GM12878 (cell line): ENCODE measurements around the gene TMEM45B. TPM values are rescaled to one million over a fixed set of nuclear protein-coding genes. Genes with fewer than 3 reads are reported as not detected.

ENCODE experiments used
- ATAC-seq: fragments of 200-7000 bp; cut with Tn5 transposase; 3 replicates; pipeline ENCODE4 v1.9.1; 2020; ENCODE audit warnings: mild to moderate bottlenecking, moderate library complexity
- BruUV-seq: library from RNA; stranded (reverse); fragments of 400-500 nt; replicated peaks from 2 replicates; lab custom pipeline; 2021; lab: Mats Ljungman, UMichigan
- CTCF ChIA-PET: fragments of 300-600 bp; sonication (Branson Sonifier 250); formaldehyde crosslinking; extraction: SDS; loops from one replicate; lab custom pipeline; 2021; ENCODE audit warnings: inconsistent platforms; lab: Yijun Ruan, JAX
- POLR2A ChIA-PET: fragments of 350-600 bp; formaldehyde crosslinking; extraction: SDS; loops from one replicate; lab custom pipeline; 2021; ENCODE audit warnings: inconsistent platforms; lab: Charles Lee
- RAD21 ChIA-PET: fragments of 300-600 bp; sonication (Branson Sonifier 250); formaldehyde crosslinking; loops from one replicate; lab custom pipeline; 2023; ENCODE audit warnings: antibody characterized with exemption; ENCODE audit not compliant: unreplicated experiment; lab: Charles Lee
- SMC1A ChIA-PET: fragments of 300-600 bp; sonication (Branson Sonifier 250); formaldehyde crosslinking; loops from one replicate; lab custom pipeline; 2023; ENCODE audit not compliant: unreplicated experiment, uncharacterized antibody; lab: Charles Lee
- DNase-seq: peaks from one replicate; pipeline ENCODE4 v3.0.0-alpha.2; 2011; ENCODE audit warnings: low read depth, low spot score
- FAIRE-seq: peaks from 3 replicates; lab custom pipeline; 2011; peaks lifted over from hg19 to GRCh38; lab: Jason Lieb, UNC
- H2AFZ ChIP-seq: 2 replicates; pipeline ENCODE4 v1.6.0; 2011; ENCODE audit warnings: low read depth, low read length, control low read depth; ENCODE audit not compliant: control insufficient read depth
- H3K27ac ChIP-seq: 2 replicates; pipeline ENCODE4 v1.5.1; 2011; ENCODE audit warnings: control low read depth; ENCODE audit not compliant: control insufficient read depth, insufficient read depth
- H3K27me3 ChIP-seq, 2 experiments: replicated peaks in 1 of 2; 2 replicates each; pipeline versions ENCODE4 v1.6.0 to v1.6.1; 2011; ENCODE audit warnings: low read length in 1 of 2; ENCODE audit not compliant: control insufficient read depth in 2 of 2, insufficient read depth in 2 of 2
- H3K36me3 ChIP-seq, 2 experiments: 2 replicates each; pipeline ENCODE4 v1.5.1; 2011; ENCODE audit warnings: low read length in 1 of 2; ENCODE audit not compliant: control insufficient read depth in 2 of 2, insufficient read depth in 2 of 2
- H3K4me1 ChIP-seq: 2 replicates; pipeline ENCODE4 v1.6.1; 2011; ENCODE audit warnings: mild to moderate bottlenecking, low read length, moderate library complexity, mixed read lengths; ENCODE audit not compliant: control insufficient read depth, insufficient read depth
- H3K4me2 ChIP-seq: 2 replicates; pipeline ENCODE4 v1.6.0; 2011; ENCODE audit warnings: control low read depth; ENCODE audit not compliant: control insufficient read depth, insufficient read depth
- H3K4me3 ChIP-seq: fragments of 200-600 bp; sonication (generic); 2 replicates; pipeline ENCODE4 v1.5.1; 2016
- H3K79me2 ChIP-seq: 2 replicates; pipeline ENCODE4 v1.6.0; 2011; ENCODE audit warnings: low read length; ENCODE audit not compliant: control insufficient read depth, insufficient read depth
- H3K9ac ChIP-seq: 2 replicates; pipeline ENCODE4 v1.8.0; 2011; ENCODE audit warnings: low read length, control low read depth, mixed read lengths; ENCODE audit not compliant: control insufficient read depth, insufficient read depth
- H3K9me3 ChIP-seq: replicated peaks from 3 replicates; pipeline ENCODE4 v1.5.1; 2011; ENCODE audit warnings: mild to moderate bottlenecking, low read length; ENCODE audit not compliant: control insufficient read depth, insufficient read depth
- H4K20me1 ChIP-seq: 2 replicates; pipeline ENCODE4 v1.6.0; 2011; ENCODE audit not compliant: control insufficient read depth, insufficient read depth
- CHD1 ChIP-seq: IDR thresholded peaks from 2 replicates; pipeline ENCODE4 v1.6.1; 2012; ENCODE audit warnings: low read depth, low read length, improper control_type of control experiment
- CHD4 ChIP-seq: fragments of 200-600 bp; sonication (generic); IDR thresholded peaks from 2 replicates; pipeline ENCODE4 v1.6.1; 2016; ENCODE audit warnings: mild to moderate bottlenecking
- EGR1 ChIP-seq, 2 experiments: IDR thresholded peaks; 1 replicate in 1 of 2; 2 replicates in 1 of 2; pipeline ENCODE4 v1.6.1; 2011 to 2012; ENCODE audit warnings: low read depth in 2 of 2, low read length in 2 of 2, borderline replicate concordance in 1 of 2, mild to moderate bottlenecking in 1 of 2, moderate library complexity in 1 of 2
- GATAD2B ChIP-seq: fragments of 450-650 bp; conservative IDR thresholded peaks from 2 replicates; pipeline ENCODE4 v1.6.1; 2017; ENCODE audit warnings: low read depth, mild to moderate bottlenecking, moderate library complexity
- RAD21 ChIP-seq: IDR thresholded peaks from 2 replicates; pipeline ENCODE4 v1.6.1; 2011; ENCODE audit warnings: mild to moderate bottlenecking, low read depth, low read length, moderate library complexity; ENCODE audit not compliant: insufficient read depth
- USF1 ChIP-seq: IDR thresholded peaks from 2 replicates; pipeline ENCODE4 v1.6.1; 2011; ENCODE audit warnings: borderline replicate concordance, low read depth, mild to moderate bottlenecking, moderate library complexity, mixed read lengths, low read length; ENCODE audit not compliant: insufficient read depth; ENCODE audit errors: extremely low read length
- ZBTB33 ChIP-seq: fragments of 450-650 bp; IDR thresholded peaks from 2 replicates; pipeline ENCODE4 v1.6.1; 2017; ENCODE audit warnings: mild to moderate bottlenecking
- ZZZ3 ChIP-seq: IDR thresholded peaks from 2 replicates; pipeline ENCODE4 v1.6.1; 2011; ENCODE audit warnings: low read depth; ENCODE audit not compliant: control insufficient read depth, insufficient read length
- WGBS: methylation state at CpG from one replicate; pipeline ENCODE4 v1.1.6; 2016; ENCODE audit warnings: low lambda C conversion rate; ENCODE audit not compliant: insufficient replicate concordance, insufficient coverage; ENCODE audit errors: missing lambda C conversion rate; 5-methylcytosine and 5-hydroxymethylcytosine counted together
- in situ Hi-C: fragments of 300-500 bp; cut with MboI; formaldehyde crosslinking; loops from 9 replicates; pipeline ENCODE4 v1.14.3; 2018; ENCODE audit warnings: mixed read lengths
- intact Hi-C: fragments of 100-400 bp; cut with micrococcal nuclease; formaldehyde crosslinking; loops from one replicate; pipeline ENCODE4 v1.14.2; 2022; ENCODE audit not compliant: unreplicated experiment
- polyA plus RNA-seq, 11 experiments: library from polyadenylated mRNA; depleted of rRNA in 4 of 11; unstranded in 6 of 11; stranded (reverse) in 5 of 11; fragments of >200 nt; fragmentation: Nextera tagmentation in 4 of 11; fragmentation: Illumina TruSeq in 1 of 11; extraction: Ambion mirVana in 4 of 11; extraction: Trizol in 1 of 11; gene quantifications; 1 replicate in 1 of 11; 2 replicates in 10 of 11; pipeline versions ENCODE4 v1.2.1 to v1.2.3, GENCODE V29; 2011 to 2016; ENCODE audit warnings: inconsistent platforms in 2 of 11, missing spikeins in 2 of 11, low read depth in 1 of 11
- total RNA-seq, 4 experiments: library from RNA; depleted of rRNA in 3 of 4; stranded (reverse); fragments of >200 nt in 3 of 4; fragmentation: Illumina TruSeq in 1 of 4; extraction: Trizol in 1 of 4; gene quantifications; 2 replicates each; pipeline versions ENCODE4 v1.2.1 to v1.2.3, GENCODE V29; 2013 to 2021

The TMEM45B gene
- total and polyA plus RNA-seq, 10 of the 15 experiments (the other 5 are each of a cell fraction or from before 2014, with no cell fraction given) = 0.05 to 0.13 TPM; not detected in 8

- 100% methylated on average over 5 of the region's 5 CpGs for WGBS
- in situ Hi-C loops (no loop called here), intact Hi-C loops (no loop called here)
- DNase-seq (no peak), FAIRE-seq (no peak), ATAC-seq (no peak)
- no TSS peak for BruUV-seq
- Histone ChIP-seq H3K27ac (no peak overlapping the region), H3K36me3 (peaks cover 11 to 20% of the 10 kb centered on the region in 2 experiments), H3K4me2 (no peak overlapping the region), H2AFZ (no peak overlapping the region), H3K9me3 (no peaks in the 10 kb centered on the region), H3K4me1 (no peaks in the 10 kb centered on the region), H3K27me3 (no peaks in the 10 kb centered on the region), H3K79me2 (no peaks in the 10 kb centered on the region), H3K4me3 (no peak overlapping the region), H3K9ac (no peak overlapping the region), H4K20me1 (no peaks in the 10 kb centered on the region)
- POLR2A ChIA-PET = no interaction called here
- CTCF ChIA-PET = interaction anchor here (1.4 kb wide), 1 partner anchor 17 kb away, joined by 5 read pairs; no protein-coding TSS in a partner anchor
- RAD21 ChIA-PET = no interaction called here
- TF ChIP-seq ZBTB33 (no peak), EGR1 (IDR thresholded peaks at IDR 0.05; ENCODE audit: borderline replicate concordance in 1 of 2, low read depth in 2 of 2, low read length in 2 of 2) (no peak), GATAD2B (no peak), RAD21 (no peak), CHD1 (no peak)
- SMC1A ChIA-PET = interaction anchor here (1.1 kb wide), 1 partner anchor 14 kb away, joined by 3 read pairs; no protein-coding TSS in a partner anchor
Measured at GRCh38 chr11:129864811-129865210, 49.2 kb downstream of the TMEM45B start.

- 65% methylated on average over 4 of the region's 4 CpGs for WGBS
- DNase-seq (no peak), FAIRE-seq (no peak), ATAC-seq (no peak)
- Histone ChIP-seq H3K9me3 (no peaks in the 10 kb centered on the region), H3K27ac (no peak overlapping the region), H3K36me3 (peaks cover 16 to 23% of the 10 kb centered on the region in 2 experiments), H4K20me1 (no peaks in the 10 kb centered on the region), H3K79me2 (no peaks in the 10 kb centered on the region), H3K27me3 (no peaks in the 10 kb centered on the region), H3K4me3 (no peak overlapping the region), H2AFZ (no peak overlapping the region), H3K4me2 (no peak overlapping the region), H3K4me1 (no peaks in the 10 kb centered on the region), H3K9ac (no peak overlapping the region)
- intact Hi-C loops = no loop called here
- SMC1A ChIA-PET = no interaction called here
- in situ Hi-C loops = no loop called here
- RAD21 ChIA-PET = no interaction called here
- CTCF ChIA-PET = no interaction called here
- no TSS peak for BruUV-seq
- POLR2A ChIA-PET = no interaction called here
- TF ChIP-seq CHD4 (no peak), ZZZ3 (no peak), USF1 (no peak), CHD1 (no peak)
Measured at GRCh38 chr11:129865701-129866100, 50.1 kb downstream of the TMEM45B start.
